HepG2 (cell line): ENCODE results near the gene KCTD21. TPM values are rescaled to one million over a fixed set of nuclear protein-coding genes. Genes with fewer than 3 reads are reported as not detected.

Source experiments
- CEBPG ChIP-seq: IDR thresholded peaks from 2 replicates; pipeline ENCODE4 v1.6.1; 2016
- GABPB1 ChIP-seq: IDR thresholded peaks from 2 replicates; pipeline ENCODE4 v1.6.1; 2016; ENCODE audit warnings: mild to moderate bottlenecking, missing genetic modification reagents, moderate library complexity, missing compliant biosample characterization
- KAT2B ChIP-seq: fragments of 150-350 bp; IDR thresholded peaks from 2 replicates; pipeline ENCODE4 v1.6.1; 2014; ENCODE audit warnings: low read depth, low read length, borderline replicate concordance
- MEIS1 ChIP-seq: sonication (generic); formaldehyde crosslinking; IDR thresholded peaks from 2 replicates; pipeline ENCODE4 v1.9.0; 2021; ENCODE audit warnings: mild to moderate bottlenecking, missing genetic modification reagents, moderate library complexity, borderline replicate concordance
- MXD4 ChIP-seq: IDR thresholded peaks from 2 replicates; pipeline ENCODE4 v1.6.1; 2016; ENCODE audit warnings: mild to moderate bottlenecking, missing biosample characterization, missing genetic modification reagents
- NR0B2 ChIP-seq: sonication (generic); formaldehyde crosslinking; IDR thresholded peaks from 2 replicates; pipeline ENCODE4 v1.4.0; 2020; ENCODE audit warnings: mild to moderate bottlenecking, missing genetic modification reagents
- YY1 ChIP-seq: IDR thresholded peaks from 2 replicates; pipeline ENCODE4 v1.6.1; 2011; ENCODE audit warnings: low read length, low read depth, moderate library complexity, mild to moderate bottlenecking; ENCODE audit not compliant: insufficient read depth, insufficient replicate concordance
- ZBTB2 ChIP-seq: sonication (generic); formaldehyde crosslinking; IDR thresholded peaks from 2 replicates; pipeline ENCODE4 v1.8.0; 2022; ENCODE audit warnings: low read depth, missing genetic modification reagents
- ZNF337 ChIP-seq: sonication (generic); formaldehyde crosslinking; IDR thresholded peaks from 2 replicates; pipeline ENCODE4 v1.5.1; 2020; ENCODE audit warnings: missing genetic modification reagents, low read depth, mild to moderate bottlenecking, borderline replicate concordance
- ZNF407 ChIP-seq: sonication (generic); formaldehyde crosslinking; IDR thresholded peaks from one replicate; pipeline ENCODE4 v1.5.1; 2020; ENCODE audit warnings: mild to moderate bottlenecking, missing genetic modification reagents; ENCODE audit errors: not compliant biosample characterization
- ZNF510 ChIP-seq: sonication (generic); formaldehyde crosslinking; IDR thresholded peaks from 2 replicates; pipeline ENCODE4 v1.4.0; 2020; ENCODE audit warnings: low read depth, mild to moderate bottlenecking, missing genetic modification reagents
- ZSCAN31 ChIP-seq: sonication (generic); formaldehyde crosslinking; IDR thresholded peaks from 2 replicates; pipeline ENCODE4 v1.5.0; 2020; ENCODE audit warnings: low read depth, mild to moderate bottlenecking, missing genetic modification reagents
- polyA plus RNA-seq, 8 experiments: library from polyadenylated mRNA; depleted of rRNA in 3 of 8; stranded (reverse) in 7 of 8; unstranded in 1 of 8; fragments of >200 nt; fragmentation: Illumina TruSeq in 4 of 8; extraction: Trizol in 4 of 8; gene quantifications; 2 replicates each; pipeline versions ENCODE4 v1.2.1 to v1.2.3, GENCODE V29; 2011 to 2016; ENCODE audit warnings: low read depth in 4 of 8, missing spikeins in 1 of 8, mixed read lengths in 1 of 8; ENCODE audit not compliant: insufficient read depth in 1 of 8
- total RNA-seq, 5 experiments: library from RNA; depleted of rRNA; stranded (reverse); fragments of >200 nt; fragmentation: Illumina TruSeq; extraction: Trizol; gene quantifications; 2 replicates each; pipeline ENCODE4 v1.2.3, GENCODE V29; 2016; ENCODE audit warnings: low read depth in 1 of 5
- TF ChIP-seq, protein P1 (sequence below): sonication (generic); formaldehyde crosslinking; IDR thresholded peaks from 2 replicates; pipeline ENCODE4 v1.5.1; 2020; ENCODE audit warnings: mild to moderate bottlenecking, moderate library complexity, missing genetic modification reagents
- TF ChIP-seq, protein P2 (sequence below): sonication (generic); formaldehyde crosslinking; IDR thresholded peaks from 2 replicates; pipeline ENCODE4 v1.4.0; 2020; ENCODE audit warnings: missing genetic modification reagents

KCTD21 gene
- total and polyA plus RNA-seq, 2 of the 13 experiments (the other 11 are each of a cell fraction or from before 2014, with no cell fraction given), result 3.1 to 13.5 TPM

GRCh38 chr11:78188286-78189173 lies at the start of gene KCTD21, which contains the start of gene USP35 (continued):
- TF ChIP-seq YY1, result peak; percentile 31
- TF ChIP-seq MEIS1 (CRISPR knock-in tag), result no peak; the same call in 1 of the 2 replicates
- TF ChIP-seq ZNF337 (CRISPR knock-in tag), result peak; percentile 85; the same call in 1 of the 2 replicates
- peak; percentile 92 for TF ChIP-seq GABPB1 (CRISPR knock-in tag)
- TF ChIP-seq, protein P1, sequence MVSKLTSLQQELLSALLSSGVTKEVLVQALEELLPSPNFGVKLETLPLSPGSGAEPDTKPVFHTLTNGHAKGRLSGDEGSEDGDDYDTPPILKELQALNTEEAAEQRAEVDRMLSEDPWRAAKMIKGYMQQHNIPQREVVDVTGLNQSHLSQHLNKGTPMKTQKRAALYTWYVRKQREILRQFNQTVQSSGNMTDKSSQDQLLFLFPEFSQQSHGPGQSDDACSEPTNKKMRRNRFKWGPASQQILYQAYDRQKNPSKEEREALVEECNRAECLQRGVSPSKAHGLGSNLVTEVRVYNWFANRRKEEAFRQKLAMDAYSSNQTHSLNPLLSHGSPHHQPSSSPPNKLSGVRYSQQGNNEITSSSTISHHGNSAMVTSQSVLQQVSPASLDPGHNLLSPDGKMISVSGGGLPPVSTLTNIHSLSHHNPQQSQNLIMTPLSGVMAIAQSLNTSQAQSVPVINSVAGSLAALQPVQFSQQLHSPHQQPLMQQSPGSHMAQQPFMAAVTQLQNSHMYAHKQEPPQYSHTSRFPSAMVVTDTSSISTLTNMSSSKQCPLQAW (CRISPR knock-in tag), result peak; percentile 93
- TF ChIP-seq ZBTB2, result peak; percentile 64; the same call in 1 of the 2 replicates
- peak; percentile 45 for TF ChIP-seq CEBPG (CRISPR knock-in tag)
- TF ChIP-seq, protein P2, sequence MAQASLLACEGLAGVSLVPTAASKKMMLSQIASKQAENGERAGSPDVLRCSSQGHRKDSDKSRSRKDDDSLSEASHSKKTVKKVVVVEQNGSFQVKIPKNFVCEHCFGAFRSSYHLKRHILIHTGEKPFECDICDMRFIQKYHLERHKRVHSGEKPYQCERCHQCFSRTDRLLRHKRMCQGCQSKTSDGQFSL, result peak; percentile 73; the same call in 1 of the 2 replicates
- TF ChIP-seq ZNF510, result peak; percentile 82; the same call in 1 of the 2 replicates
- peak; percentile 75; the same call in 1 of the 2 replicates for TF ChIP-seq ZSCAN31 (CRISPR knock-in tag)
- peak; percentile 70; the same call in 1 of the 2 replicates for TF ChIP-seq NR0B2 (CRISPR knock-in tag)
- no peak for TF ChIP-seq KAT2B
- no peak for TF ChIP-seq ZNF407 (CRISPR knock-in tag)
- TF ChIP-seq MXD4 (CRISPR knock-in tag), result no peak; the same call in none of the 2 replicates
